GM12801 (cell line): ENCODE data around the gene GAK.

Experiments used
- TF ChIP-seq, protein P1 (sequence below): IDR thresholded peaks from one replicate; pipeline ENCODE4 v1.5.1; 2011; ENCODE audit warnings: control low read depth; ENCODE audit not compliant: insufficient read length; ENCODE audit errors: extremely low read depth

GAK gene

DNA sequence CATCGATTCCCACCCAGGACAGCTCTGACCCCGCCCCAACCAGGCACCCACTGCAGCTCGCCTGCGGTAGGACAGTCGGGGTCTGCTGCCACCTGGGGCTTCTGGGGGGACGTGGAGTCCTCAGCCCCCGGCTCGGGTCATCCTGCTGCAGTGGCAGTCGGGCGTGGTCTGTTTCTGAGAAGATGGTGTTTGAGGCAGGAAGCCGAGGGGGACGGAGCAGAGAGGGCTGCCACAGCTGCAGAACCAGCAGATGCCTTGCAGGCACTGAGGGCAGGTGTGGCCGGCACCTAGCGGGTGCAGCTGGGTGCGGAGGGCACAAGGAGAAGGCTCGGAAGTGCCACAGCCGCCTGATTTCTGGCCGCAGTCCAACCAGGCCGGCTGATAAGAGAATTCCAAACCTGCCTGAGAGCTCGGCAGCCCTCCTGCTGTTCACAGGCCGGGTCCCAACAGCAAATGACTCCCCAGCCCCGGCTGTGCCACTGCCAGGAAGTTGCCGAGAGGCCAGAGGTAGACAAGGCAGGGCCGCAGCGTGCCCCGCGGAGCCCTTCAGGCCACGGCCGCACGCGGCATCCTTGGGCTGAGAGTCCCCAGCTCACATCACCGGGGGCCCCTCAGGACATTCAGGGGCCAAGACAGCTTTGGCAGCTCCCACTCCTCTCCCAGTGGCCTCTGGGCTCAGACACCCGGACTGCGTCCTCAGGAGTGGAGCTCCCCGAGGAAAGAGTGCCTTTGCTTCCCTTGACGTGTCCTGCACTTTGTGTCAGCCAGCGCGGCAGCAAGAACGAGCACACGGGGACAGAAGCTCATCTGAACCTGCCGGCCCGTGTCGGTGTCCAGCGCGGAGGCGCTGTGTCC is 96.7 kb downstream of the GAK start:
- TF ChIP-seq, protein P1, sequence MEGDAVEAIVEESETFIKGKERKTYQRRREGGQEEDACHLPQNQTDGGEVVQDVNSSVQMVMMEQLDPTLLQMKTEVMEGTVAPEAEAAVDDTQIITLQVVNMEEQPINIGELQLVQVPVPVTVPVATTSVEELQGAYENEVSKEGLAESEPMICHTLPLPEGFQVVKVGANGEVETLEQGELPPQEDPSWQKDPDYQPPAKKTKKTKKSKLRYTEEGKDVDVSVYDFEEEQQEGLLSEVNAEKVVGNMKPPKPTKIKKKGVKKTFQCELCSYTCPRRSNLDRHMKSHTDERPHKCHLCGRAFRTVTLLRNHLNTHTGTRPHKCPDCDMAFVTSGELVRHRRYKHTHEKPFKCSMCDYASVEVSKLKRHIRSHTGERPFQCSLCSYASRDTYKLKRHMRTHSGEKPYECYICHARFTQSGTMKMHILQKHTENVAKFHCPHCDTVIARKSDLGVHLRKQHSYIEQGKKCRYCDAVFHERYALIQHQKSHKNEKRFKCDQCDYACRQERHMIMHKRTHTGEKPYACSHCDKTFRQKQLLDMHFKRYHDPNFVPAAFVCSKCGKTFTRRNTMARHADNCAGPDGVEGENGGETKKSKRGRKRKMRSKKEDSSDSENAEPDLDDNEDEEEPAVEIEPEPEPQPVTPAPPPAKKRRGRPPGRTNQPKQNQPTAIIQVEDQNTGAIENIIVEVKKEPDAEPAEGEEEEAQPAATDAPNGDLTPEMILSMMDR = no peak

- TF ChIP-seq, protein P1 = no peak
These were observed 97.6 kb downstream of the GAK start for GRCh38 chr4:834368-835147.

DNA sequence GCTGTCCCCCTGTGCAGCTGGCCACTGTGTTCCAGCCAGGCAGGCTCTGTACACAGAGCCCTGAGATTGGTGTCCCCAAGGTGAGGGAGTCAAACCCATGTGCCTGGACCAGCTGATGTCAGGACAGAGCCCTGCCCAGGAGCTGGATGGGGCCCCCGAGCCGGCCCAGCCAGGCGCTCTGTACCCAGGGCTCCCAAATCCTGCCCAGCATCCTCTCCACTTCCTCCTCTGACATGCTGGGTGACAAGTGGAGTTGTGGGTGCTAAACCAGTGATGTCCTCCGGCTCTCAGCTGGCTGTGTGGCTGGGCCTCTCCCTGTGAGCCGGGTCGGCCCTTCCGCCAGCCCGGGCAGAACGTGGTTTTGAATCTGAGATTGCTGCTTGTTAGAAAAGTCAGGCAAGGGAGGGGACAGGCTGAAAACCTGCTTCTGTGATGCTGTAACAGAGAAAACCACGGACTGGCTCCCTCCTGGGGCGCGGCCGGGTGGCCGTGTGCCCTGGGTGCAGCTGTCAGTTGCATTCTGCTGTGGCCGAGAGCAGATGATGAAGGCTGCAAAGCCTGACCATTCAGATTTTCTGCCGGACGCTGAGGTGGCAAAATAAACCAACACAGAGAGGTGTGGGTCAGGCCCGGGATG is 98.3 kb downstream of the GAK start:
- TF ChIP-seq, protein P1 = no peak

GRCh38 chr4:833156-833555 is 99.0 kb downstream of the GAK start:
- TF ChIP-seq, protein P1 = no peak

DNA sequence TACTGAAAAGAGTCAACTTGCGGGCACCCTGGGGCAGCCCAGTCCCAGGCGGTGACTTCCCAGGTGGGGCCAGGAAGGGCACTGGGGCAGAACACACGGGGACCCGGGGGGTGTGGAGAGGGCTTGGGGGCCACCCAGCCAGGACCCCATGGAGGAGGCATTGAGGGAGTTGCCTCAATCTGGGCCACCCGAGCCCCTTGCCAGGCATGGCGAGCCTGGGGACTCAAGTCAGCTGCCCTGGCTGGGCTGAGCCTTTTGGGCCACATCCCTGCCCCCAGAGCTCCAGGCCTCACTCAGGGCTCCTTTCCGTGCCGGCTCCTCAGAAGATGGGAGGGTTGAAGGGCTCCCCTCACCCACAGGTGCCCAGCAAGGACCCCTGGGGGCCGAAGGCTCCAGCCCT is 99.6 kb downstream of the GAK start:
- TF ChIP-seq, protein P1 = no peak

GRCh38 chr4:832108-832507 is 100.0 kb downstream of the GAK start:
- TF ChIP-seq, protein P1 = no peak

DNA sequence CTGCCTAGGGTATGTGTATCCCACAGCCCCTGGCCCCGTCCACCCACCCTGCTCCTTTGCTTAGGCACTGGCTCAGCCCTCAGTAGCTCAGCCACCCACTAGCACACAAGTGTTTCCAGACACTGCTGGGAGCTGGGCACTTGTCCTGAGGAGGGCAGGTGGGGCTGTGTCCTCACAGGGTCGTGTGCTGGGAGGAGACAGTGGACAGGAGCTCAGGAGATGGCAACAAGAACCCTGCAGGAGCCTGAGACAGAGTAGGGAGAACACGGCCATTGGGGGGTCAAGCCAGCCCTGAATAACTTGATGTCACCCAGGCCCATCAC is 100.7 kb downstream of the GAK start:
- TF ChIP-seq, protein P1 = no peak
